WTC11 (cell line): ENCODE data around the gene ESYT1. TPM values are rescaled to one million over a fixed set of nuclear protein-coding genes. Genes with fewer than 3 reads are reported as not detected.
A peak's percentile ranks its signal among the peaks of the same experiment; 100 is the strongest.

ENCODE experiments used
- AR ChIP-seq: fragments of 250-450 bp; sonication (Bioruptor Pico); IDR thresholded peaks from 2 replicates; pipeline ENCODE4 v1.9.0; 2021; ENCODE audit warnings: mild to moderate bottlenecking
- CREB1 ChIP-seq: sonication (generic); formaldehyde crosslinking; IDR thresholded peaks from 2 replicates; pipeline ENCODE4 v1.8.0; 2023; ENCODE audit warnings: mild to moderate bottlenecking, missing genetic modification reagents
- EMX1 ChIP-seq: fragments of 250-450 bp; sonication (Bioruptor Pico); IDR thresholded peaks from 2 replicates; pipeline ENCODE4 v1.8.0; 2021; ENCODE audit warnings: mild to moderate bottlenecking
- IRF2 ChIP-seq: sonication (generic); formaldehyde crosslinking; IDR thresholded peaks from 2 replicates; pipeline ENCODE4 v1.8.0; 2022; ENCODE audit warnings: low read depth, missing genetic modification reagents, borderline replicate concordance
- JAZF1 ChIP-seq: fragments of 250-450 bp; sonication (Bioruptor Pico); IDR thresholded peaks from 2 replicates; pipeline ENCODE4 v1.9.0; 2021; ENCODE audit warnings: moderate library complexity, mild to moderate bottlenecking, inconsistent platforms
- MAX ChIP-seq: sonication (generic); formaldehyde crosslinking; IDR thresholded peaks from 2 replicates; pipeline ENCODE4 v1.8.0; 2022; ENCODE audit warnings: mild to moderate bottlenecking, missing genetic modification reagents
- NFATC4 ChIP-seq: fragments of 250-450 bp; sonication (Bioruptor Pico); IDR thresholded peaks from 2 replicates; pipeline ENCODE4 v1.9.0; 2021; ENCODE audit warnings: mild to moderate bottlenecking
- NFE2L1 ChIP-seq: sonication (generic); formaldehyde crosslinking; IDR thresholded peaks from 2 replicates; pipeline ENCODE4 v1.8.1; 2023; ENCODE audit warnings: missing genetic modification reagents
- OVOL2 ChIP-seq: fragments of 250-450 bp; sonication (Bioruptor Pico); IDR thresholded peaks from 2 replicates; pipeline ENCODE4 v1.9.0; 2021; ENCODE audit warnings: mild to moderate bottlenecking, borderline replicate concordance
- PREB ChIP-seq: sonication (generic); formaldehyde crosslinking; IDR thresholded peaks from 2 replicates; pipeline ENCODE4 v1.8.1; 2022; ENCODE audit warnings: mild to moderate bottlenecking, missing genetic modification reagents, moderate library complexity, borderline replicate concordance
- RELA ChIP-seq: sonication (generic); formaldehyde crosslinking; IDR thresholded peaks from 2 replicates; pipeline ENCODE4 v1.8.1; 2022; ENCODE audit warnings: missing genetic modification reagents, mild to moderate bottlenecking, borderline replicate concordance
- SMAD3 ChIP-seq: sonication (generic); formaldehyde crosslinking; IDR thresholded peaks from 2 replicates; pipeline ENCODE4 v1.8.0; 2022; ENCODE audit warnings: missing genetic modification reagents, mild to moderate bottlenecking, borderline replicate concordance
- SMAD4 ChIP-seq: sonication (generic); formaldehyde crosslinking; IDR thresholded peaks from 2 replicates; pipeline ENCODE4 v1.8.0; 2022; ENCODE audit warnings: mild to moderate bottlenecking, missing genetic modification reagents
- SOX15 ChIP-seq: fragments of 250-450 bp; sonication (Bioruptor Pico); IDR thresholded peaks from 2 replicates; pipeline ENCODE4 v1.9.0; 2021; ENCODE audit warnings: mild to moderate bottlenecking
- TEAD4 ChIP-seq: sonication (generic); formaldehyde crosslinking; IDR thresholded peaks from 2 replicates; pipeline ENCODE4 v1.8.0; 2022; ENCODE audit warnings: mild to moderate bottlenecking, missing genetic modification reagents
- USF1 ChIP-seq: sonication (generic); formaldehyde crosslinking; IDR thresholded peaks from 2 replicates; pipeline ENCODE4 v1.8.0; 2022; ENCODE audit warnings: mild to moderate bottlenecking, missing genetic modification reagents
- ZBTB21 ChIP-seq: sonication (generic); formaldehyde crosslinking; IDR thresholded peaks from 2 replicates; pipeline ENCODE4 v1.8.1; 2023; ENCODE audit warnings: mild to moderate bottlenecking, missing genetic modification reagents, borderline replicate concordance
- ZBTB43 ChIP-seq: sonication (generic); formaldehyde crosslinking; IDR thresholded peaks from 2 replicates; pipeline ENCODE4 v1.8.1; 2023; ENCODE audit warnings: mild to moderate bottlenecking, missing genetic modification reagents
- ZMAT4 ChIP-seq: fragments of 250-450 bp; sonication (Bioruptor Pico); IDR thresholded peaks from 2 replicates; pipeline ENCODE4 v1.9.0; 2021; ENCODE audit warnings: mild to moderate bottlenecking
- ZNF138 ChIP-seq: sonication (generic); formaldehyde crosslinking; conservative IDR thresholded peaks from 2 replicates; pipeline ENCODE4 v1.8.1; 2022; ENCODE audit warnings: mild to moderate bottlenecking, moderate library complexity, missing genetic modification reagents
- ZNF317 ChIP-seq: sonication (generic); formaldehyde crosslinking; IDR thresholded peaks from 2 replicates; pipeline ENCODE4 v1.8.1; 2023; ENCODE audit warnings: low read depth, mild to moderate bottlenecking, moderate library complexity, missing genetic modification reagents, borderline replicate concordance
- ZNF416 ChIP-seq: fragments of 250-450 bp; sonication (Bioruptor Pico); IDR thresholded peaks from 2 replicates; pipeline ENCODE4 v1.9.0; 2021; ENCODE audit warnings: mild to moderate bottlenecking, inconsistent platforms
- ZNF423 ChIP-seq: fragments of 250-450 bp; sonication (Bioruptor Pico); IDR thresholded peaks from 2 replicates; pipeline ENCODE4 v2.1.2; 2022; ENCODE audit warnings: mild to moderate bottlenecking, moderate library complexity
- ZNF425 ChIP-seq: fragments of 250-450 bp; sonication (Bioruptor Pico); conservative IDR thresholded peaks from 2 replicates; pipeline ENCODE4 v1.9.0; 2021; ENCODE audit warnings: mild to moderate bottlenecking
- total RNA-seq: library from RNA; stranded (reverse); gene quantifications from 3 replicates; pipeline ENCODE4 v1.2.3, GENCODE V29; 2021
- TF ChIP-seq, protein P1 (sequence below): sonication (generic); formaldehyde crosslinking; IDR thresholded peaks from 2 replicates; pipeline ENCODE4 v1.8.0; 2022; ENCODE audit warnings: missing genetic modification reagents

ESYT1 gene
- total RNA-seq, 1 experiment from 2014 or later: 80.1 TPM

DNA sequence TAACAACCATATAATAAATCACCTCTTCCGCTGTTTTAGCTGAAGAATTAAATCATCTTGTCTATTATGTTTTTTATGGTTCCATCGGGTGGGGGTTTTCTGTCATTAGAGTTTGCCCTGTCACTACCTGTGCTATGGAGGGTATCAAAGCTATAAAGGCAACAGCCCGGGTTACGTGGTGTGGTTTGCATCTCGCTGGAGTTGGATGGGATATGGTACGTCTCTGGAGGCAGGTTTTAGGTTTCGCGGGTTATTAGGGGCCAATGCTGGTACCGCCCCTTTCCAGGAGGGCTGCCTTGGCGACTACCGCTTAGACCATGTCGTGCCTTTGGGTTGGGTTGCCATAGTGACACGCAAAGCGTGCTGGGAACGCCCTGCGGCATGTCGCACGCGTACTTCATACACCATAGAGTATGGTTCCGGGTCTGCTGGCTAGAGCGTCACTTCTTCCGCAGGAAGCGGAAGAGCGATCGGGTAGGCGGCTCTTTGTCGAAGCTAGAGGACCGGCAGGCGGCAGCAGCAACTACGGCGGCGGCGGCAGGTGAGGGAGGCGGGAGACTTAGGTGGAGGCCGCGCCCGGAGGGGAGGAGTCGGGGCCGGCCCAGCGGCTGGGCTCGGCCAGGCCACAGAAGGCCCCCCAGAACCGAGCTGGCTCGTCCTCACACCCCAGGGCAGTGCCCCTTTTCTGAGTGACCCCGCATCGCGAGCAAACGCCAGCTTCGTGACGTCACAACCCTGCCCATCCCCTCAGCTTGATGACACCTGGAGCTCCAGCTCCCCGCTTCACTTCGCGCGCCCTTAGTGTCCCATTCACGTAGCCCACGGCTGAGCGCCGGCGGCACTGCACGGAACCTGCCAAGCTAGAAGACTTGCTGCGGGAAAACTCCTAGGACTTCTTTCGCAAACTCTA lies 10.0 kb upstream of the ESYT1 start, which contains the start of gene ZC3H10 (continued):
- TF ChIP-seq EMX1 (peak; percentile 100), IRF2 (no peak), NFE2L1 (0 out of 2 replicates have a peak, but pooled peaks have one; percentile 60), CREB1 (peak; percentile 95), ZNF425 (peak; percentile 99), ZNF317 (CRISPR knock-in tag) (no peak), AR (peak; percentile 100), NFATC4 (CRISPR knock-in tag) (peak; percentile 100), ZNF138 (CRISPR knock-in tag) (peak; percentile 82; the same call in 1 of the 2 replicates), ZBTB21 (CRISPR knock-in tag) (peak; percentile 86), OVOL2 (no peak), USF1 (CRISPR knock-in tag) (peak; percentile 60; the same call in 1 of the 2 replicates), TEAD4 (CRISPR knock-in tag) (peak; percentile 81; the same call in 1 of the 2 replicates), ZBTB43 (CRISPR knock-in tag) (no peak; the same call in 1 of the 2 replicates), SMAD3 (no peak; the same call in 1 of the 2 replicates), ZNF416 (CRISPR knock-in tag) (peak; percentile 100), MAX (CRISPR knock-in tag) (peak; percentile 94), JAZF1 (CRISPR knock-in tag) (no peak), PREB (CRISPR knock-in tag) (no peak; the same call in 1 of the 2 replicates), SMAD4 (CRISPR knock-in tag) (0 out of 2 replicates have a peak, but pooled peaks have one; percentile 36), ZMAT4 (CRISPR knock-in tag) (peak; percentile 84), RELA (CRISPR knock-in tag) (0 out of 2 replicates have a peak, but pooled peaks have one; percentile 19), SOX15 (no peak), ZNF423 (CRISPR knock-in tag) (no peak; the same call in 1 of the 2 replicates)
- TF ChIP-seq, protein P1, sequence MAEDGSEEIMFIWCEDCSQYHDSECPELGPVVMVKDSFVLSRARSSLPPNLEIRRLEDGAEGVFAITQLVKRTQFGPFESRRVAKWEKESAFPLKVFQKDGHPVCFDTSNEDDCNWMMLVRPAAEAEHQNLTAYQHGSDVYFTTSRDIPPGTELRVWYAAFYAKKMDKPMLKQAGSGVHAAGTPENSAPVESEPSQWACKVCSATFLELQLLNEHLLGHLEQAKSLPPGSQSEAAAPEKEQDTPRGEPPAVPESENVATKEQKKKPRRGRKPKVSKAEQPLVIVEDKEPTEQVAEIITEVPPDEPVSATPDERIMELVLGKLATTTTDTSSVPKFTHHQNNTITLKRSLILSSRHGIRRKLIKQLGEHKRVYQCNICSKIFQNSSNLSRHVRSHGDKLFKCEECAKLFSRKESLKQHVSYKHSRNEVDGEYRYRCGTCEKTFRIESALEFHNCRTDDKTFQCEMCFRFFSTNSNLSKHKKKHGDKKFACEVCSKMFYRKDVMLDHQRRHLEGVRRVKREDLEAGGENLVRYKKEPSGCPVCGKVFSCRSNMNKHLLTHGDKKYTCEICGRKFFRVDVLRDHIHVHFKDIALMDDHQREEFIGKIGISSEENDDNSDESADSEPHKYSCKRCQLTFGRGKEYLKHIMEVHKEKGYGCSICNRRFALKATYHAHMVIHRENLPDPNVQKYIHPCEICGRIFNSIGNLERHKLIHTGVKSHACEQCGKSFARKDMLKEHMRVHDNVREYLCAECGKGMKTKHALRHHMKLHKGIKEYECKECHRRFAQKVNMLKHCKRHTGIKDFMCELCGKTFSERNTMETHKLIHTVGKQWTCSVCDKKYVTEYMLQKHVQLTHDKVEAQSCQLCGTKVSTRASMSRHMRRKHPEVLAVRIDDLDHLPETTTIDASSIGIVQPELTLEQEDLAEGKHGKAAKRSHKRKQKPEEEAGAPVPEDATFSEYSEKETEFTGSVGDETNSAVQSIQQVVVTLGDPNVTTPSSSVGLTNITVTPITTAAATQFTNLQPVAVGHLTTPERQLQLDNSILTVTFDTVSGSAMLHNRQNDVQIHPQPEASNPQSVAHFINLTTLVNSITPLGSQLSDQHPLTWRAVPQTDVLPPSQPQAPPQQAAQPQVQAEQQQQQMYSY (CRISPR knock-in tag): no peak
